ENCODE data around the gene C5orf63. TPM values are rescaled to one million over a fixed set of nuclear protein-coding genes. Genes with fewer than 3 reads are reported as not detected.
"Not testable (repeated sequence)": the region's sequence is repeated elsewhere in the genome, so short reads cannot be mapped to it uniquely, and the experiment has no call there.

Gene C5orf63
- total RNA-seq, 2 donors from 2014 or later = 11.0 to 12.3 TPM

DNA sequence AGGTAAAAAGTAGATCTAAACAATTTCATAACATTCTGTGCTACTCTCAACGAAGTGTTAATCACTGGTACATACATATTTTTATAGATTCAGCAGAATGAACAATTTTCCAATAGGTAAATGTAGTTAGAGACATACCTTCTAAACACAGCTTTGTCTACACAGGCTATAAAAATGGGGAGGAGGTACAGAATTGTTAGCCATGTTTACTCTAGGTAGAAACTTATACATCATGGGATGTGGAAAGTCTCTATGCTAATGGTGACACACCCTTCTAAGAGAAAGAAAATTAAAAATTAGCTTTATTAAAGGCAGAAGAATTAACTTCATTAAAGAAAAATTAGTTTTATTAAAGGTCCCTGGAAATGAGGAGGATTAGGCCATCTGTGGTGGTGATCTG lies 11.8 kb downstream of the C5orf63 start:
- Mint-ChIP-seq H3K27ac (no peak overlapping the region), H3K4me3 (no peak overlapping the region), H3K36me3 (ENCODE audit: low read depth) (peaks cover 20% of the 10 kb centered on the region), H3K9me3 (no peaks in the 10 kb centered on the region), H3K27me3 (no peaks in the 10 kb centered on the region), H3K4me1 (no peaks in the 10 kb centered on the region)
- ATAC-seq (replicated peaks) = no peak

DNA sequence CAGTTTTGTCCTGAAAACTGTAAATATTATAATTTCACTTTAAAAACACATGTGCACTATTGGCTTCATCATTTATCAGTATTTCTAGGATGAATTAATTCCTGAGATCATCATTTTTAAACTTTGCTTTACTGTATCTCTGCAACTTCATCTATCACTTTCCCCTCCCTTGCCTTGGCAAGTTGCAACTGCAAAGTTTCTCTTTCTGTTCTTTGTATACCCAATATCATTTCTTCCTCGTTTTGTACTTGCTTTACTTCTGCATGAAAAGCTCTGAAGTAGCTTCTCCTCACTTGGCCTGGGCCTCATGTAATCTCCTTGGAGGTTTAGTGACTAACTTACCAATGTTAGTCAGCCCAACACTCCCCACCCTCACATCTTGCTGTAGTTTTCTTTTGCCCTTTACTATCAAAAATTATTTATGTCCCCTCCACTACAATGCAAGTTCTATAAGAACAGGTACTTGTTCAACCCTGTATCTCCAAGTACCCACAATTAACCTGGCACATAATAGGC lies 12.8 kb downstream of the C5orf63 start:
- H3K27ac Mint-ChIP-seq = no peak overlapping the region
- peaks cover 31% of the 10 kb centered on the region for H3K36me3 Mint-ChIP-seq (ENCODE audit: low read depth)
- H3K27me3 Mint-ChIP-seq = no peaks in the 10 kb centered on the region
- H3K4me3 Mint-ChIP-seq = no peak overlapping the region
- no peaks in the 10 kb centered on the region for H3K4me1 Mint-ChIP-seq
- ATAC-seq (replicated peaks) = peak; percentile 47
- no peaks in the 10 kb centered on the region for H3K9me3 Mint-ChIP-seq

DNA sequence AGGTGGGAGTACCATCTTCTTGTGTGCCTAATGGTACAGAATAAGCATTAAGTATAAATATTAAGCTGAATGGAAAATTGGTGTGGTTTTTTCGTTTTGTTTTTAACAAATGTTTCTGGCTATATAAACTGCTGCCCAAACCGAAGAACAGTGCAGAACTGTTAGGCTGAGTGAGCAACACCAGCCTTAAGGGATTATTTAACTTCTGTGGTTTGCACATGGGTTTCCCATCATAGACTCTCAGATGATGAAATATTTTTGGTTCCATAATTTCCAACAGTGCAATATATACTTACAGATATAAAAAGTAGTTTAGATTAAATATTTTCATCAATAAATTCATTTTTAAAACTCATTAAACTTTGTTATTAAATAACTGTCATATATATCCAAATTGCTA lies 16.4 kb downstream of the C5orf63 start:
- no peaks in the 10 kb centered on the region for H3K9me3 Mint-ChIP-seq
- no peaks in the 10 kb centered on the region for H3K27me3 Mint-ChIP-seq
- H3K4me3 Mint-ChIP-seq = no peak overlapping the region
- no peak for ATAC-seq (replicated peaks)
- H3K36me3 Mint-ChIP-seq (ENCODE audit: low read depth) = peaks cover 48% of the 10 kb centered on the region
- H3K4me1 Mint-ChIP-seq = no peaks in the 10 kb centered on the region
- no peak overlapping the region for H3K27ac Mint-ChIP-seq

DNA sequence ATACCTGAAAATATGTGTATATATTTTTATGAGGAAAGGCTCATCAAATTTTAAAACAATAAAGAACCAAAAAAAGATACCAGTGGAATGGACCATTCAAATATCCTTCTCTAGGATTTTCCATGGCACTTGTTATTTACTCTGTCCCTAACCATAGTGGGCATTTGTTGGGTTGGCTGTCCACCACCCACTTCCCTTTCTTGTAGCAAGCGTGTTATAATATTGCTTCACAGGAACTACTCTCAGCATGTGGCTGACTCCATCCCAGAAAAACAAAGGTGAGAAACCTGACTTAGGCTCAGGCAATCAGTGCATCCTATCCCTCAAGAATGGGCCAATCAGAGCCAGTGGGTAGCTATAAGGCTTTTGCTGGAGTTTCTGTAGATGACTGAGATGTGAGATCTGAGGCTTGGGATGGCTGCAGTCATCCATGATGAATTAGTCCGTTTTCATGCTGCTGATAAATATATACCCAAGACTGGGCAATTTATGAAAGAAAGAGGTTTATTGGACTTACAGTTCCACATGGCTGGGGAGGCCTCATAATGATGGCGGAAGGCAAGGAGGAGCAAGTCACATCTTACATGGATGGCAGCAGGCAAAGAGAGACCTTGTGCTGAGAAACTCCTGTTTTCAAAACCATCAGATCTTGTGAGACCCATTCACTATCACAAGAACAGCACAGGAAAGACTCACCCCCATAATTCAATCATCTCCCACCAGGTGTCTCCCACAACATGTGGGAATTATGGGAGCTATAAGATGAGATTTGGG lies 17.2 kb downstream of the C5orf63 start:
- no peak for ATAC-seq (replicated peaks)
- no peaks in the 10 kb centered on the region for H3K4me1 Mint-ChIP-seq
- H3K9me3 Mint-ChIP-seq = no peaks in the 10 kb centered on the region
- H3K27me3 Mint-ChIP-seq = no peaks in the 10 kb centered on the region
- no peak overlapping the region for H3K4me3 Mint-ChIP-seq
- H3K27ac Mint-ChIP-seq = no peak overlapping the region
- H3K36me3 Mint-ChIP-seq (ENCODE audit: low read depth) = peaks cover 56% of the 10 kb centered on the region

DNA sequence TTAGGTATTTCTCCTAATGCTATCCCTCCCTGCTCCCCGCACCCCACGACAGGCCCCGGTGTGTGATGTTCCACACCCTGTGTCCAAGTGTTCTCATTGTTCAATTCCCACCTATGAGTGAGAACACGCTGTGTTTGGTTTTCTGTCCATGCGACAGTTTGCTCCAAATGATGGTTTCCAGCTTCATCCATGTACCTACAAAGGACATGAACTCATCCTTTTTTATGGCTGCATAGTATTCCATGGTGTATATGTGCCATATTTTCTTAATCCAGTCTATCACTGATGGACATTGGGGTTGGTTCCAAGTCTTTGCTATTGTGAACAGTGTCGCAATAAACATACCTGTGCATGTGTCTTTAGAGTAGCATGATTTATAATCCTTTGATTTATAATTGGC lies 19.8 kb downstream of the C5orf63 start:
- peaks cover 51% of the 10 kb centered on the region for H3K36me3 Mint-ChIP-seq (ENCODE audit: low read depth)
- not testable (repeated sequence) for ATAC-seq (replicated peaks); H3K4me3 Mint-ChIP-seq; H3K27me3 Mint-ChIP-seq; H3K27ac Mint-ChIP-seq; H3K4me1 Mint-ChIP-seq; H3K9me3 Mint-ChIP-seq

DNA sequence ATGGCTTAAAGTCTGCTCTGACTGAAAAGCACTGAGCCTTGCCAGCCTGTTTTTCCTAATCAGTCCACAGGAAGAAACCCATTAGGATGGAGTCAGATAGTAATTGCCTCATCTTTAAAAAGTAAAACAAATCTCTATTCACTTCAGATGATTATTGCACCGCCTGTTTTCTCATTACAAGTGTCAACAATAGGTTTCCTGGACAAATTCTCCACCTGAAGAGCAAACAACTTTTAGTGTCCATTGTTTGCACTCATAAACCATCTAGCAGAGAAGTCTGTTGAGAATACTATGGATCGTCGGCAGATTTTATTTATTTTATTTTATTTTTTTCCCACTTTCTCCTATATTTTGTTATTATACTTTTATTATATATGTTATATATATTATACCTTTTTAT lies 20.3 kb downstream of the C5orf63 start:
- Mint-ChIP-seq H3K4me3 (no peak overlapping the region), H3K4me1 (no peaks in the 10 kb centered on the region), H3K27ac (no peak overlapping the region), H3K27me3 (no peaks in the 10 kb centered on the region), H3K9me3 (no peaks in the 10 kb centered on the region), H3K36me3 (ENCODE audit: low read depth) (peaks cover 46% of the 10 kb centered on the region)
- ATAC-seq (replicated peaks) = no peak

DNA sequence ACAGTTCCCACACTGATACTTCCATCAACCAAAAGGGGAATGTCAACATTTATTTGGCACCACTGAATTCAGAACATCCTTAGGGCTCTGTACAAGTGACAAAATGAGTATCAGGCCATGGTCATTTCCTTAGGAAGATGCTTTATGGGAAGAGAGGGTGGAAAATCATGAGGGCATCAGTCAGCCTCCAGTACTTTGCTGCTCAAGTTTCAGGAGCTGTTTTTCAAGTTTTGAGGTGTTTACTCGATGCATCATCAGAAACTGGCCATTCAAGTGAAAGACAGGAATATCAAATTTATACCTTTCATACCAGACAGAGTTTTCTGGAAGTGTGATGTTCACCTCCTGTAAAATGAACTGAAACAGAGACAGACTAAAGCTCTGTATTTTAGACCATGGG lies 21.7 kb downstream of the C5orf63 start:
- H3K27me3 Mint-ChIP-seq = no peaks in the 10 kb centered on the region

DNA sequence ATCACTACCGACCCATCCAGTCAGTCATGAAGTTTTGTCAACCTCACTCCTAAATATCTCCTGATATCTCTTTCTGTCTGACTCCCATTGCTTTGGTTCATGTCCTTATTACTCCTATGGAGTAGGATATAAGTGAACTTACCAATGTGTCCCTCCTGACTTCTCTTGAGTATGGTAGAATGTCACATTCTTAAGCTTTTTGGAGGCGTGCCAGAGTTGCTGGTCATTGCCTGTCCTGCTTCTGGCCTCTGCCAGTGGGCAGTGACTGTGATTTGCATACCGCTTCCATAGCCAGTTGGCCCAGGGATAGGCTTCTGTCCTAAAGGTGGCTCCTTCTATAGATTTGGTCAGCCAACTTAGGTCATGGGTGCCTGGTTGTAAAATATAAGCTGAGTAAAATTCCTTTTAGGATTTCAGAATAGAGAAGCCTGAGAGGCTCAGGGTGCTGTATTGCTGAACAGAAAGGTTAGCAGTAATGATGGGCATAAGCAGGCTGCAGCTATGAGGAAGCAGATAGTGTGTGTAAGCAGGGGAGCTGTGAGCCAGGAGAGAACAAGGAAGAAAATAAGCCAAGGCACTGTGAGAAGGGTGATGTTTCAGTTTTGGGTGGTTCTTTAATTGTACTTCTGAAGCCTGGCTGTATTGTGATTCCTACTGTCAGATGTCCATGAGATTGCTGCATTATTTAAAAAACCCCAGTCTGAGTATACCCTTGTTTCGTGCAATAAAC lies 26.8 kb downstream of the C5orf63 start:
- Mint-ChIP-seq H3K9me3 (no peaks in the 10 kb centered on the region), H3K4me3 (no peak overlapping the region), H3K27me3 (no peaks in the 10 kb centered on the region), H3K4me1 (no peaks in the 10 kb centered on the region), H3K27ac (no peak overlapping the region), H3K36me3 (ENCODE audit: low read depth) (peaks cover 4% of the 10 kb centered on the region)
- ATAC-seq (replicated peaks) = no peak

More for the DNA sequence above, 21.7 kb downstream of the C5orf63 start:
- Mint-ChIP-seq H3K36me3 (ENCODE audit: low read depth) (peaks cover 36% of the 10 kb centered on the region), H3K9me3 (no peaks in the 10 kb centered on the region), H3K4me3 (no peak overlapping the region), H3K27ac (peak overlapping the region; percentile 75), H3K4me1 (no peaks in the 10 kb centered on the region)
- ATAC-seq (replicated peaks) = no peak

DNA sequence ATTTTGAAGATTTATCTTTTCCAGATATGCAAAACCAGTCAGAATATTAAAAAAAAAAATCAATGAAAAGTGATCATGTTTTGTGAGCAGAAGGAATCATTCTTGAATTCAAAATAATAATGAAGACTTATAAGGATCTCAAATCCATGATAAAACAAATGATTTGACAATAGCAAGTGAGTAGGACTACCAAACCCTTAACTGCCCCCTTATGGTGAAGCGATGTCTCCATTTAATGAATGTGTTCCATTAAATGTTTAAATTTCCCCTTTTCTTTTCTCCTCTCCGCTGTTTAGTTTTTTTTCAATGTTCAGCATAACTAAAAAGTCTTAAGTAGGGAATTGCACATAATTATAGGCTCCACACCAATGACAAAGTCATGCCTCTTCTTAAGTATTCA lies 30.7 kb downstream of the C5orf63 start:
- Mint-ChIP-seq H3K27me3 (no peaks in the 10 kb centered on the region), H3K27ac (no peak overlapping the region), H3K4me1 (no peaks in the 10 kb centered on the region), H3K4me3 (no peak overlapping the region), H3K36me3 (ENCODE audit: low read depth) (no peaks in the 10 kb centered on the region), H3K9me3 (no peaks in the 10 kb centered on the region)
- ATAC-seq (replicated peaks) = no peak

DNA sequence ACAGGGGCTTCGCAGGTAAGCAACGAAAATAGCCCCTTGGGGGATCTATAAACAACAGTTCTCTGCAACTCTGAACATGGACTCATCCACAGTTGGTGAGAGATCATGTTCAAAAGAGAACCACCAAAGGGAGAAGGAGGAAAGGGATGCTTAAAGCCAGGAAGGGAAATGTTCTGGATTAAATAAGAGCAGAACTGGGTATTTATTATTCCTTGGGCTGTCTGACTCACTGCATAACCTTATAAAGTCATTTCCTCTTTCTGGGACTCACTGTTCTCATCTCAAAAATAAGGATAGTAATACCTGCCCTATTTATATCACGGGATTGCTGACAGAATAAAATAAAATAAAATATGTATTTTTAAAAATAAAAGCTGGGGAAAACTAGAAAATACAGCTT lies 31.7 kb downstream of the C5orf63 start:
- H3K4me1 Mint-ChIP-seq = no peaks in the 10 kb centered on the region
- no peak overlapping the region for H3K4me3 Mint-ChIP-seq
- no peaks in the 10 kb centered on the region for H3K9me3 Mint-ChIP-seq
- no peak for ATAC-seq (replicated peaks)
- H3K27me3 Mint-ChIP-seq = no peaks in the 10 kb centered on the region
- H3K27ac Mint-ChIP-seq = no peak overlapping the region
- H3K36me3 Mint-ChIP-seq (ENCODE audit: low read depth) = no peaks in the 10 kb centered on the region

DNA sequence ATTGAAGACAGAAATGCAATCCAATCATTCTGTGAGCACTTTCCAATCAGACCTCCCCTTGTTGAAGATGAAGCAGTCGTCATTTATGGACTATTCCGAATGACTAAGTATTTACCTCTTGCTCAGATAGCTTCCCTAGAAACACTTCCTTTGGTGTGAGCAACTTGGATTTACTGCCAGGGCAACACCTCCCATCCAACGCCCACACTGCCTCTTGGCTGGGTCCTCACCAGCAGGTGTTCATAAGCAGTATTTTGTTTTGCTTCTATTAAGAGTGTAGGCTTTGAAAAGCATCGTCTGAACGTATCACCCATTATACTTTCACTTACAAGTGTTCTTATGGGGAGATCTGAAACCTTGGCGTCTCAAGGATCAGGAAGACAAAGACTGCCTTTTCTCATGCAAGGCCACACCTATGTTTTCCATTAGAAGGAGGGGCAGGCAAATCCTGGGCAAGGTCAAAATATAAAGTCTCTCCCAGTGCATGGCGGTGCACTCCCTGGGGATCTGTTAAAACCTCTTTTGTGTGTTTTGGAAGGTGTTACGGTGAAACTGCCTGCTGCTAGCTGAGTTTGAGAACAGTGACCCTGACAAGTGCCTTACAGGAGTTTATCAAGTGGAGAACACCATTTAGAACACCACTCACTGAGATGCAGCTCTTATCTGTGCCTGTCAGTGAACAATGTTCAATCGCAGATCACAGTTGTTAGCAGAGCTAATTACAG lies 32.3 kb downstream of the C5orf63 start:
- Mint-ChIP-seq H3K9me3 (no peaks in the 10 kb centered on the region), H3K27ac (no peak overlapping the region), H3K27me3 (no peaks in the 10 kb centered on the region), H3K4me3 (no peak overlapping the region), H3K36me3 (ENCODE audit: low read depth) (no peaks in the 10 kb centered on the region), H3K4me1 (no peaks in the 10 kb centered on the region)
- ATAC-seq (replicated peaks) = no peak

DNA sequence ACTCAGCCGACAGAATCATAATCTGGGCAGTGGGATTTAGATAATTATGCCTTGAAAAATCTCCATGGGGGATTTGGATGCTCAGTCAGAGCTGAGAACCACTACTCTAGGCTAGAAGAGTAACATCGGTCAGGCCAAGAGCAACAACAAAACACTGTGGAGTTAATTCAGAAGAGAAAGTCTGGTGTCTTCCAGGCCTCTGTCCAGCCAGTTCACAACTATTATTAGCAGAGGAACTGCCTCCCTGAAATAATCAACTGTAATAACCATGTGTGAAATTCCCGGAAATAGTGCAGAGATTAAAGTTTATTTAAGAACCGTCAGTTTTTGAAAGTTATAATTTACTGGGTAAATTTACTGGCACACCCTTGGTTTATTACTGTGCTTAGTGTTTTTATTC lies 34.8 kb downstream of the C5orf63 start:
- H3K9me3 Mint-ChIP-seq = no peaks in the 10 kb centered on the region
- H3K4me1 Mint-ChIP-seq = no peaks in the 10 kb centered on the region
- H3K27me3 Mint-ChIP-seq = no peaks in the 10 kb centered on the region
- no peak for ATAC-seq (replicated peaks)
- H3K27ac Mint-ChIP-seq = no peak overlapping the region
- H3K36me3 Mint-ChIP-seq (ENCODE audit: low read depth) = no peaks in the 10 kb centered on the region
- H3K4me3 Mint-ChIP-seq = no peak overlapping the region

DNA sequence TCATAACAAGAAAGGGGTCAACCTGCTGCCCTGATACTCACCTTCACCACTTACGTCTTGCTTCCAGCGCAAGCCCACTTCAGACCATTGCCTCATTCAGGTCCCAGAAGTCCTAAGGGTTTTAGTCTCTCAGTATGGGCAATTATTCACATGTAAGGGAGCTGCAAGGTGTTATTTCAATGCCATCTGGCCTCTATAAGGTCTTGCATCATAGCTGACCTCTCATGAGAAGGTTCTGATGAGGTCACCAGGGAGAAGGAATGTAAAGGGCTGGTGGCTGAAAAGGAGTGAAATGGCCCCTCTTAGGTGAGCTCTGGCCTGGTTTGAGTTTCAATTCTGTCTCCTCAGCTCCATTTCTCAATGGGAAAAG lies 41.5 kb downstream of the C5orf63 start:
- Mint-ChIP-seq H3K27ac (no peak overlapping the region), H3K4me3 (peak overlapping the region; percentile 84)

DNA sequence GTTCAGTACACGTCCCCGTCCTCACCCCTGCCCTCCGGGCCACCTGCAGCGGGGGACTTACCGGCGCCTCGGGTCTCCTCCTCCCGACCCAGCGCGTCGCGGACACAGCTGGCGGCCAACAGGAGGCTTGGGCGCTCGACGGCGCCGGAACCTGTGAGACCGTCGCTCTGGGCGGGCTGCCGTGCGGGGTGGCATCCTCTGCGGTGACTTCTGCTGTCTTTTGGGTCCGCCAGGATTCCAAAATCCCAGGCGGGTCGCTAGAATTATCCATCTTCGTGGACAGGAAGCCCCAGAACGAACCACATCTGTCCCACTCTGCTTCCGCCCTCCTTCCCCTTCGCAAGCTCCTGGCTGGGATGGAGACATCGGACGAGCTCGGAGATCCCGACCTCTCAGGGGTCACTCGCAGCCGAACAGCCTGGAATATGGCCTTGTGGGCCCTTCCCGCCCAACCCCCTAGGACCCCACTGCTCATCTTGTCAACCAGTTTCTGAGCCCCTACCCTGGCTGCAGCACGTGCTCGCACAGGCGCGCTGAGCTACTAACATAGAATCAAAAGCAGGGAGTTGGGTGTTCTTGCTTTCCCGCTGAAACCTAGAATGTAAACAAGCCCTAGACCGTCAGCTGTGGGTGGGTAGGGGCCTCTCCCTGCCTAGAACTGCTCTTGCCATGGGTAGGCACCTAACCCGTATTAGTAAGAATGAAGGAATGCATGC lies 42.0 kb downstream of the C5orf63 start:
- peaks cover 3% of the 10 kb centered on the region for H3K27me3 Mint-ChIP-seq
- peak overlapping the region; percentile 84 for H3K4me3 Mint-ChIP-seq
- peak; percentile 13 for ATAC-seq (replicated peaks)
- no peaks in the 10 kb centered on the region for H3K36me3 Mint-ChIP-seq (ENCODE audit: low read depth)
- no peaks in the 10 kb centered on the region for H3K9me3 Mint-ChIP-seq
- no peaks in the 10 kb centered on the region for H3K4me1 Mint-ChIP-seq
- no peak overlapping the region for H3K27ac Mint-ChIP-seq

More for the DNA sequence above, 41.5 kb downstream of the C5orf63 start:
- no peaks in the 10 kb centered on the region for H3K4me1 Mint-ChIP-seq
- no peaks in the 10 kb centered on the region for H3K36me3 Mint-ChIP-seq (ENCODE audit: low read depth)
- ATAC-seq (replicated peaks) = no peak
- H3K9me3 Mint-ChIP-seq = no peaks in the 10 kb centered on the region
- peaks cover 3% of the 10 kb centered on the region for H3K27me3 Mint-ChIP-seq

Measured in activated T-helper 17 cell treated with anti-CD3 and anti-CD28 coated beads, Interleukin-2, amount 50 U/mL, for 72 hours (primary cell).